A549 treated with Mapracorat at 1 μM for 4 hours (cell line): Measurements from ENCODE around the gene CD83. TPM values are rescaled to one million over a fixed set of nuclear protein-coding genes. Genes with fewer than 3 reads are reported as not detected.

Experiments
- total RNA-seq: library from RNA; stranded (reverse); fragments of 200-300 nt; extraction: Qiagen RNA extraction; gene quantifications from 5 replicates; pipeline ENCODE4 v1.2.3, GENCODE V29; 2022

The CD83 gene, protein sequence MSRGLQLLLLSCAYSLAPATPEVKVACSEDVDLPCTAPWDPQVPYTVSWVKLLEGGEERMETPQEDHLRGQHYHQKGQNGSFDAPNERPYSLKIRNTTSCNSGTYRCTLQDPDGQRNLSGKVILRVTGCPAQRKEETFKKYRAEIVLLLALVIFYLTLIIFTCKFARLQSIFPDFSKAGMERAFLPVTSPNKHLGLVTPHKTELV
- total RNA-seq, result 1.5 to 2.5 TPM (median 1.8 TPM) in 5 replicates

GRCh38 chr6:14117158-14118090 is at the start of gene CD83:
TSS of gene CD83 (plus strand) at chr6:14117772. CDS start at chr6:14117812, 40 bp downstream.

Other genes with a start within 250 kb of the CD83 start
- 3.2 to 3.6 TPM (median 3.4 TPM) in 5 replicates for gene RNF182, start 192.8 kb upstream of the CD83 start, total RNA-seq